Measurements from ENCODE around the gene ARHGEF6. TPM values are rescaled to one million over a fixed set of nuclear protein-coding genes. Genes with fewer than 3 reads are reported as not detected.

Gene ARHGEF6
- total and polyA plus RNA-seq, 2 experiments from 2014 or later = 2.5 to 6.0 TPM

GRCh38 chrX:136689436-136689835 lies 91.3 kb downstream of the ARHGEF6 start (continued):
- TF ChIP-seq ZNF462 (CRISPR knock-in tag; IDR thresholded peaks at IDR 0.05) (no peak), JUNB (IDR thresholded peaks at IDR 0.05; ENCODE audit: unreplicated experiment) (no peak), STAT1 (IDR thresholded peaks at IDR 0.05; ENCODE audit: unreplicated experiment) (no peak), ZNF114 (CRISPR knock-in tag; IDR thresholded peaks at IDR 0.05) (no peak), ZNF331 (CRISPR knock-in tag; IDR thresholded peaks at IDR 0.05; ENCODE audit: low read depth) (no peak)

- DNase-seq (ENCODE audit: low spot score) (no peak), ATAC-seq (no peak)
- Mint-ChIP-seq H3K27me3 (ENCODE audit: insufficient read depth, low read depth, poor library complexity) (no peaks in the 10 kb centered on the region), H3K4me1 (peaks cover 19% of the 10 kb centered on the region), H3K9me3 (no peaks in the 10 kb centered on the region), H3K27ac (no peak overlapping the region), H3K4me3 (no peak overlapping the region), H3K36me3 (ENCODE audit: low read depth) (no peaks in the 10 kb centered on the region)
- Histone ChIP-seq H3K4me1 (ENCODE audit: insufficient read depth) (0 out of 2 replicates have a peak, but pooled peaks cover 8% of the 10 kb centered on the region), H3K4me3 (no peak overlapping the region), H3K36me3 (ENCODE audit: insufficient read depth) (no peaks in the 10 kb centered on the region), H3F3A (replicated peaks; ENCODE audit: low read depth) (no peaks in the 10 kb centered on the region), H3K4me2 (no peak overlapping the region), H3K79me2 (replicated peaks; ENCODE audit: insufficient read depth) (no peaks in the 10 kb centered on the region), H4K20me1 (replicated peaks; ENCODE audit: insufficient read depth) (no peaks in the 10 kb centered on the region), H3K27ac (ENCODE audit: low read depth) (no peak overlapping the region), H3K27me3 (ENCODE audit: insufficient read depth) (no peaks in the 10 kb centered on the region), H3K9me2 (ENCODE audit: insufficient read depth) (no peaks in the 10 kb centered on the region), H2AFZ (no peak overlapping the region)
- no peak for TF ChIP-seq REST (IDR thresholded peaks at IDR 0.05; ENCODE audit: unreplicated experiment)
- TF ChIP-seq CREB1 (CRISPR knock-in tag; IDR thresholded peaks at IDR 0.05; ENCODE audit: low read depth) = no peak
- no peak for TF ChIP-seq EZH2phosphoT487 (IDR thresholded peaks at IDR 0.05; ENCODE audit: unreplicated experiment)
These were observed 93.3 kb downstream of the ARHGEF6 start for GRCh38 chrX:136687457-136687856.

All from GM23338 (cell line).